Natural killer cell (primary cell): ENCODE data around the gene RINL. TPM values are rescaled to one million over a fixed set of nuclear protein-coding genes. Genes with fewer than 3 reads are reported as not detected.
A peak's percentile ranks its signal among the peaks of the same experiment; 100 is the strongest.

ENCODE experiments used
- ATAC-seq, 3 donors: fragments of 150-1000 bp in 2 of 3; fragments of 200-7000 bp in 1 of 3; cut with Tn5 transposase; 1 replicate in 1 of 3; 2 replicates in 2 of 3; pipeline ENCODE4 v1.10.0; 2021; ENCODE audit warnings: mild to moderate bottlenecking in 2 of 3, moderate library complexity in 2 of 3
- DNase-seq, 2 donors: peaks; one replicate each; pipeline versions ENCODE4 v3.0.0 to v3.0.0-alpha.2; 2013 to 2021; ENCODE audit warnings: mixed read lengths in 1 of 2
- H3K27ac ChIP-seq: one replicate; pipeline ENCODE4 v1.5.1; 2013; ENCODE audit warnings: mild to moderate bottlenecking, low read length
- H3K27me3 ChIP-seq: one replicate; pipeline ENCODE4 v1.6.1; 2013; ENCODE audit warnings: low read length; ENCODE audit not compliant: control insufficient read depth, insufficient read depth
- H3K36me3 ChIP-seq: one replicate; pipeline ENCODE4 v1.6.1; 2013; ENCODE audit warnings: low read length; ENCODE audit not compliant: control insufficient read depth, insufficient read depth
- H3K4me1 ChIP-seq: one replicate; pipeline ENCODE4 v1.6.1; 2013; ENCODE audit warnings: low read length; ENCODE audit not compliant: control insufficient read depth, insufficient read depth
- H3K4me3 ChIP-seq: one replicate; pipeline ENCODE4 v1.5.1; 2013; ENCODE audit warnings: low read length
- H3K9me3 ChIP-seq: one replicate; pipeline ENCODE4 v1.6.1; 2013; ENCODE audit warnings: low read length; ENCODE audit not compliant: control insufficient read depth, insufficient read depth
- H3K27ac Mint-ChIP-seq, 2 donors: one replicate each; pipeline ENCODE4 v1.8.0; 2022; ENCODE audit warnings: mild to moderate bottlenecking in 2 of 2, mixed read lengths in 2 of 2, moderate library complexity in 1 of 2
- H3K27me3 Mint-ChIP-seq, 2 donors: one replicate each; pipeline ENCODE4 v1.8.0; 2022; ENCODE audit warnings: low read depth in 2 of 2, mixed read lengths in 2 of 2
- H3K36me3 Mint-ChIP-seq: one replicate; pipeline ENCODE4 v1.8.0; 2022; ENCODE audit warnings: mixed read lengths
- H3K4me1 Mint-ChIP-seq, 2 donors: one replicate each; pipeline ENCODE4 v1.8.0; 2022; ENCODE audit warnings: mixed read lengths in 2 of 2
- H3K4me3 Mint-ChIP-seq: one replicate; pipeline ENCODE4 v1.8.0; 2022; ENCODE audit warnings: mild to moderate bottlenecking, moderate library complexity, mixed read lengths
- H3K9me3 Mint-ChIP-seq, 2 donors: one replicate each; pipeline ENCODE4 v1.8.0; 2022; ENCODE audit warnings: mixed read lengths in 2 of 2
- WGBS: methylation state at CpG from one replicate; pipeline ENCODE4 v1.1.7; 2013; ENCODE audit warnings: missing lambda C conversion rate; ENCODE audit not compliant: insufficient coverage; 5-methylcytosine and 5-hydroxymethylcytosine counted together
- intact Hi-C: fragments of 100-400 bp; cut with micrococcal nuclease; formaldehyde crosslinking; loops from one replicate; pipeline ENCODE4 v1.14.2; 2022
- total RNA-seq, 4 donors: library from RNA; stranded (reverse); fragments of 120-200 nt in 1 of 4; gene quantifications; one replicate each; pipeline versions ENCODE4 v1.2.3 to v1.2.4, GENCODE V29; 2013 to 2022
- TF ChIP-seq, protein P1 (sequence below): fragments of 200-600 bp; IDR thresholded peaks from one replicate; pipeline ENCODE4 v1.8.0; 2022; ENCODE audit warnings: antibody characterized with exemption

RINL gene
- total RNA-seq, 3 donors from 2014 or later (not counting 1 experiment from before 2014, with no cell fraction given) = 59.7 to 65.6 (median 59.7) TPM

DNA sequence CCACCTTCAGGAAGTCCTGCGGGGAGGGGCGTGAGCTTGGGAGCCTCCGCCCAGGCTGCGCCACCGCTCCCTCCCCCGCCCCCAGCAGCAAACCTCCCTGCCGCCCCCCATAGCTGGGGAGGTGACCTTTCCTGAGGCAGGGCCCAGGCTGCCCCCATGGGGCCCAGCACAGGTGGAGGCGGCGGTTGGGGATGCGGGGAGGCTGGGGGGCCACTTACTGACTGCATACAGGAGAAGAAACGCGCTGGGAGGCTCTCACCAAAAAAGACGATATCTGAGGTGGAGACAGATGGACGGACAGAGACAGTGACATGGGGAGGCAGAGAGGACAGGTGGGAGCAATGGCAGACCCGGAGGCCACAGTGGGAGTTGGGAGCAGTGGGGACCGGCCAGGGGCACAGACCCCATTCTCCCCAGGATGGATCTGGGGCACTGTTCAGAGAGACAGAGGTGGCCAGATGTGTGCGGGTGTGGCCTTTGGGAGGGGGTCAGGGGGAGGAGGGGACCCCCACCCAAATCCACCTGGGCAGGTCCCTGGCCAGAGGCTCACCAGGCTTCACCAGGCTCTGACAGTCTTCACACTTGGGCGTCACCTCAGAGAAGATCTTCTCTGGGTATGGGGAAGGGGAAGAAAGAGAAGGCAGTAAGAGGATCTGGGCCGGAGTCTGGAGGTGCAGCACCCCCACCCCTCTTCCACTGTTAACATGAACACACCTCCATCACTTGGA lies 3.0 kb upstream of the RINL start:
- Histone ChIP-seq H3K36me3 (peaks cover 32% of the 10 kb centered on the region), H3K9me3 (no peaks in the 10 kb centered on the region), H3K4me3 (no peak overlapping the region), H3K4me1 (peaks cover 28% of the 10 kb centered on the region), H3K27ac (no peak overlapping the region), H3K27me3 (no peaks in the 10 kb centered on the region)
- peaks cover 19 to 27% of the 10 kb centered on the region in 2 donors for H3K4me1 Mint-ChIP-seq
- H3K36me3 Mint-ChIP-seq = no peaks in the 10 kb centered on the region
- no peaks in the 10 kb centered on the region for H3K27me3 Mint-ChIP-seq
- 94% methylated on average over 18 of the region's 19 CpGs for WGBS
- intact Hi-C loops = no loop called here
- H3K27ac Mint-ChIP-seq = peak overlapping the region in 1 of 2 donors; percentile 6
- no peak overlapping the region for H3K4me3 Mint-ChIP-seq
- DNase-seq (peak in 1 of 2 donors; percentile 5), ATAC-seq (no peak)
- TF ChIP-seq, protein P1, sequence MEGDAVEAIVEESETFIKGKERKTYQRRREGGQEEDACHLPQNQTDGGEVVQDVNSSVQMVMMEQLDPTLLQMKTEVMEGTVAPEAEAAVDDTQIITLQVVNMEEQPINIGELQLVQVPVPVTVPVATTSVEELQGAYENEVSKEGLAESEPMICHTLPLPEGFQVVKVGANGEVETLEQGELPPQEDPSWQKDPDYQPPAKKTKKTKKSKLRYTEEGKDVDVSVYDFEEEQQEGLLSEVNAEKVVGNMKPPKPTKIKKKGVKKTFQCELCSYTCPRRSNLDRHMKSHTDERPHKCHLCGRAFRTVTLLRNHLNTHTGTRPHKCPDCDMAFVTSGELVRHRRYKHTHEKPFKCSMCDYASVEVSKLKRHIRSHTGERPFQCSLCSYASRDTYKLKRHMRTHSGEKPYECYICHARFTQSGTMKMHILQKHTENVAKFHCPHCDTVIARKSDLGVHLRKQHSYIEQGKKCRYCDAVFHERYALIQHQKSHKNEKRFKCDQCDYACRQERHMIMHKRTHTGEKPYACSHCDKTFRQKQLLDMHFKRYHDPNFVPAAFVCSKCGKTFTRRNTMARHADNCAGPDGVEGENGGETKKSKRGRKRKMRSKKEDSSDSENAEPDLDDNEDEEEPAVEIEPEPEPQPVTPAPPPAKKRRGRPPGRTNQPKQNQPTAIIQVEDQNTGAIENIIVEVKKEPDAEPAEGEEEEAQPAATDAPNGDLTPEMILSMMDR = no peak
- no peaks in the 10 kb centered on the region for H3K9me3 Mint-ChIP-seq

DNA sequence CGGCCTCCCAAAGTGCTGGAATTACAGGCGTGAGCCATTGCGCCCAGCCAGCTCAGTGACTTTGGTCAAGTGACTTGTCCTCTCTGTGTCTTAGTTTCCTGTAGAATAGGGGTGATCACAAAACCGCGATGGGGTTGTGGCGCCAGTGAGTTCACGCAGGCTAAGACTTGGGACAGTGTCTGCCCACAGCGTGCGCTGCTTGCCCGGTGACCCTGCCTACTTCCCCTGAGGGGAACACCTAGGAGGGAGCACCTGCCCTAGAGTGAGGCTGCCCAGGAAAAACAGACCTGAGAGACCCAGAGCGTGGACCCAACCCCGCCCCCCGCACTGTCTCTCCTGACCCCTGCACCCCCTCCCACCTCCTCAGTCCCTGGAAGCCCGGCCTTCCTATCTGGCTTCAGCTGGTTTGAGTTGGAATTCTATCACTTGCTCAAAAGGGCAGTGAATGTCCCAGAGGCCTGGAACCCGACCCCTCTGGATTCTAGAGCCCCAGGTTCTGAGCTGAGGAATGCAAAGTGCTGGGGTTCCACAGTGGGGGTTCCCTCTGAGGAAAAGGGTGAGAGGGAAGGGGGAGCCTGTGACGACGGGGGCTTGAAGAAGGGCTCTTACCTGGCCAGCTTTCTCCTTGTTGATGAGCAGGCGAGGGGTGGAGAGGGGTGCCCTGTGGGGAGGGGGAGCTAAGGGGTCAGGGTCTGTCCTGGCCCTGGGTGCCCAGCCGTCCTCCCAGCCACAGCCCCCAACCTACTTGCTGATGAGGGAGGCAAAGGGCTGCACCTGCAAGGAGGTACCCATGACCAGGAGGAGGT lies 2.2 kb upstream of the RINL start:
- peak overlapping the region; percentile 26 for H3K27ac ChIP-seq
- peaks cover 21 to 30% of the 10 kb centered on the region in 2 donors for H3K4me1 Mint-ChIP-seq
- TF ChIP-seq, protein P1 = no peak
- intact Hi-C loops = no loop called here
- no peaks in the 10 kb centered on the region for H3K27me3 Mint-ChIP-seq
- H3K27me3 ChIP-seq = no peaks in the 10 kb centered on the region
- H3K4me3 Mint-ChIP-seq = no peak overlapping the region
- no peaks in the 10 kb centered on the region for H3K36me3 Mint-ChIP-seq
- no peaks in the 10 kb centered on the region for H3K9me3 ChIP-seq
- peak overlapping the region; percentile 6 to 29 for H3K27ac Mint-ChIP-seq
- peaks cover 28% of the 10 kb centered on the region for H3K4me1 ChIP-seq
- H3K9me3 Mint-ChIP-seq = no peaks in the 10 kb centered on the region
- H3K4me3 ChIP-seq = no peak overlapping the region
- WGBS = 93% methylated on average over 18 of the region's 19 CpGs
- H3K36me3 ChIP-seq = peaks cover 32% of the 10 kb centered on the region
- DNase-seq (no peak), ATAC-seq (no peak)

DNA sequence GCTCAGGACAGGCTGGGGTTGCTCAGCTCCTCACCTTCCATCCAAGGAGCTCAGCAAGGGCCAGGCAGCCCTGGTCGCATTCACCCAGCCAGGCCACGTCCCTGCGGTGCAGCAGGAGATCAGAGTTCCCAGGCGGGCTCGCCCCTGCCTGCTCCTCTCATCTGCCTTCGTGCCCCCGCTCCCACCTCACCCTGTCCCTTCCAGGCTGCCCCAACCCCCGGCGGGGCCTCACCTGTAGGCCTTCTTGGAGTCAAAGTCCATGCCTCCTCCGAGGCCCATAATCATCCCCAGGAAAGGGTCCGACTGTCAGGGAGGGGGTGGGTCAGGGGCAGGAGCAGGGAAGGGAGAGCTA lies 1.3 kb upstream of the RINL start:
- no peaks in the 10 kb centered on the region for H3K9me3 ChIP-seq
- peaks cover 35% of the 10 kb centered on the region for H3K36me3 ChIP-seq
- Mint-ChIP-seq H3K27ac (peak overlapping the region; percentile 94 to 97), H3K27me3 (no peaks in the 10 kb centered on the region), H3K36me3 (no peaks in the 10 kb centered on the region), H3K4me1 (peaks cover 21 to 30% of the 10 kb centered on the region in 2 donors), H3K9me3 (no peaks in the 10 kb centered on the region), H3K4me3 (peak overlapping the region; percentile 82)
- no peak for ATAC-seq
- 96% methylated on average over 11 of the region's 11 CpGs for WGBS
- H3K4me3 ChIP-seq = no peak overlapping the region
- TF ChIP-seq, protein P1 = no peak
- H3K4me1 ChIP-seq = peaks cover 28% of the 10 kb centered on the region
- H3K27ac ChIP-seq = peak overlapping the region; percentile 94
- H3K27me3 ChIP-seq = no peaks in the 10 kb centered on the region
- intact Hi-C loops = no loop called here
- no peak for DNase-seq
